Stimulated activated naive CD4-positive, alpha-beta T cell (primary cell): ENCODE results near the gene RPS15A.
"Not testable (repeated sequence)": the region's sequence is repeated elsewhere in the genome, so short reads cannot be mapped to it uniquely, and the experiment has no call there.

ENCODE experiments used
- DNase-seq, 6 experiments: peaks; one replicate each; lab custom pipeline; 2025; lab: John Stamatoyannopoulos, UW

Gene RPS15A

DNA sequence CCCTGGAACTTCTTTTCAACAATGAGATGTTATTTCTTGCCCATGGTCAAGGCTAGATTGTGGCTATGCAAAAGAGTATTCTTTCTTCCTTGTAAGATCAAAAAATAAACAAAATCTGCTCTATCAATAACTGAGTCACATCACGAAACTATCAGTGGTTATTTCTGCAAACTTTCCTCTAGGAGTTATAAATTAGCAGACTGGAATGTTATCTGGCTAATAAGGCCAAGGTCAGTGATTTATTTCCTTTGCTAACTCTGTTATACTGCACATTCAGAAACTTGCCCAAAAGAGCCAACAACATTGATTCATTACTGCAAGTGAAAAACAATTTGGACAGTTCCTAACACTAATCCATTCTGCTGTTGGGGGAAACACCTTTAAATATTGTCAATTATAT, 6.2 kb upstream of the RPS15A start:
- no peak for DNase-seq

DNA sequence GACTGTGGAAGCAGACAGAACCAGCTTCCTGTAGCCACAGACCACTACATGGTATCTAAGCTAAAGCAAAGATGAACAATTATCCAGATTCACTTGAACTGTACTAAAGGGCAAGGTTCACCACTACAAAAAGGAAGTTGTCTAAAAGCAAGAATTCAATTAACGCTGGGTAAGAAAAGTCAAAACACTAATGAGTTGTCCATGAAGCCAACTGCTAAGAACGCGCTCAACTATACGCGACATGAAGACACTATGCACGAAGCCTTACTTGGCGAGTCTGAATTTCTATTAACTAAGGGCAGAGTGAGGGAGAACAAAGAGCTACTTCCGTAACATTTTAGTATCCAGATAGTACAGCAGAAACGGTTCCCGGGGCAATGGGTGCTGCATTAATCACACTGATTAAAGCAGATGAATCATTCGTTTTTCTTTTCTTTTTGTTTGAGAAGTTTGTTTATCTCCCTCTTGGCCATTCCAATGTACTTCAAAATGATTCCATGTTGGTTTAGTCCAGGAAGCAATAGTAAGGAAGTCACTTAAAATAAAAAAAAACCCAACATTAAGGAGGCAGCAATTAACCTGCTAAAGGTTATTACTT, 2.8 kb upstream of the RPS15A start:
- DNase-seq = no peak

DNA sequence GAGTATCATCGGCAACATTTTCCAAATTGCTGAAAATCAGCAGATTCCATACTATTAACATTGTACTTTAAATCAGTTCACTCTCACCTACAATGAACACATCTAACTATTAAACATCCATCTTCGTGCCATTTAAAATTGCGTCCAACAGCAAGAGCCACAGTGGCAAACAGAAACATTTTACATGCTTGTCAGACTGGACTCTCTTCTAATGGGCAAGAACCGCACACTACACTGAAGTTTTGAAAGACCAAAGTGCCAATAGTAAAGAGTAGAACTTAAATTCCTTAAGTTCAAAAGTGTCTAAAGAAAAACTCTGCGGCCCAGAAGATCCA, 652 bp downstream of the RPS15A start:
- DNase-seq = peak in 1 of 6 experiments; percentile 17

DNA sequence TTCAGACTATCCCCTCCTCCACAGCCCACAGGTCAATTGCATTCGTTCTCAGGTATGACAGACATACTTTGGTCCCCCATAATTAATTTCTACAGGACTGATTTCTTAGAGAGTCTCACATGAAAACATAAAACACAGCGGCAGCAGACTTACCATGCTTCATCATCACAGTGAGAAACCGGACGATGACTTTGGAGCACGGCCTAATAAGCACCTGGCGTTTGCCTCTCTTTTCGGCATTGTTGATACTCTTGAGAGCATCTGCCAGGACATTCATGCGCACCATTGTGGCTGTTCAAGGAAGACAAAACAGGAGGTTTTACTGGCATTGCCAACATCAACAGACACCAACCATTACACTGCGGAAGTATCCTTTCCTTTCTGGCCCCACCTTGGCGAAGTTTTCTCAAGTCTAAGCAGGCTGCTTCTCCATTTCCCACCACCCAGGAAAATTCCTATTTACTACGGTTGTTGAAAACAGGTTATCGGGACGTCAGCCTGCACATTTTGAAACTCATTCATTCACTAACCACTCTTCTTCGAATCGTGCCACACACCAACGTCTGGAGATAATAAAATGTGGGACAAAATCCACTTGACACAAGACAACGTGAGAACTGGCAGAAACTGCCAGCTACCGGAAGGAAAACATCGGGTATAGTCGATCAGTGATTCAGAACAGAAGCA, 1.2 kb downstream of the RPS15A start:
- no peak for DNase-seq

DNA sequence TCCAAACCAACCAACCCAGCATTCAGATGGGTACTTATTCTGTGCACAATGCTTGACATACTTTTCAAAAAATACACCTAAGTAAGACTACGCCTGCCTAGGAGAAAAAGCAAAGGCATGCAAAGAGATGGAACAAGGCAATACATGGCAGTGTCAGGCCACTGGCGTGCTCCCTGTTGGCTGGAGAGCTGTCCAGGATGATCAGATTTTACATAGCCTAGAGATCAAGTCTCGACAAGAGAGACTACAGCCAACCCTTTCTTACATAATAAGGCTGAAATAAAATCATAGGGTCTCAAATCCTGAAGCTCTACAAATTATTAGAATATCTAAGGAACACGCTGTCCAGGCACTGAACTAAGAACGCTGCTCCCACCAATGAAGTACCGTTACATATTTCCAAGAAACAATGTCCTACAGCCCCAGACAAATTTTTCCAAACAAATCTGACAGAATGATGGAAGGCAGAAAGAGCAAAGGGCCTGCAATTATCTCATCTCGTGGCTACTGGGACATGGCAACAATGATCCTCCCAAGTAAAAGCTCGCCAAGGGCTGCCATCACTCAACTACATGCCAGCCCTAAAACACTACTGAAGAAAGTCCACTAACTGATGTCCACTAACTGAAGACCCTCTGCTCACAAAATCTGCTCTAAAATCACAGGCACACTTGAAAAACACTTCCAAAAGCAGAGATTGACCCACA, 5.1 kb downstream of the RPS15A start:
- DNase-seq = no peak

DNA sequence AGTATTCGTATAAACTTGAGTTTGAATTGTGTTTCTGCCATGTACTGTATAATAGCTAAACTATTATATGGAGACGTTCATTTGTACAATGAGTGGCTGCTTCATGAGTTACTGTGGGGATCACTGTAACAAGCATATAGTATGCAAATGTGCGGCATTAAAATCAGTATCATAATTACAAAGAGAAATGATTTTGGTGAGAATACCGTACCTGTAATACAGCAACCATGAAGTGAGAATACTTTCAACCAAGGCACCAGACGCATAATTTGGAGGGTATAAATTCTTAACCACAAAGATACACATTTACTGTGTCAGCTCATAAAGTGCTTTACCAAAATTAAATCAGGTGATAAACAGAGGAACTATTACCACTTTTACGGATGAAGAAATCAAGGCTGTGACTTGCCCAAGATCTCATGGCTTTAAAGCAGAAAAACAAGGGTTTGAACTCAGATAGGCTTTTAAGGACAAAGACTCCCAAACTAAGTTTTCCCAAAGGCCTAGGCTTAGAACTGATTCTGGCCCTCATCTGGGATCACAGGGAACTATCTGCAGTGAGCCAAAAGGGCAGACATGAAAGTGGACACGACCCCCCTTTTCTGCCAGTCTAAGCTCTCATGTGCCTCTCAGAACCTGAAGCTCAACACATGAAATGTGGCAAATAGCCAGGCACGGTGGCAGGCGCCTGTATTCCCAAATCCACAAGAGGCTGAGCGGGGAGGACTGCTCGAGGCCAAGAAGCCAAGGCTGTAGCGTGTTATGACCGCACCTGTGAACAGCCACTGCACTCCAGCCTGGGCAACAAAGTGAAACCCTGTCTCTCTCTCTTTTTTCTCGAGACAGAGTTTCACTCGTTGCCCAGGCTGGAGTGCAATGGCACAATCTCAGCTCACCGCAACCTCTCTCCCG, 6.4 kb downstream of the RPS15A start:
- no peak for DNase-seq

DNA sequence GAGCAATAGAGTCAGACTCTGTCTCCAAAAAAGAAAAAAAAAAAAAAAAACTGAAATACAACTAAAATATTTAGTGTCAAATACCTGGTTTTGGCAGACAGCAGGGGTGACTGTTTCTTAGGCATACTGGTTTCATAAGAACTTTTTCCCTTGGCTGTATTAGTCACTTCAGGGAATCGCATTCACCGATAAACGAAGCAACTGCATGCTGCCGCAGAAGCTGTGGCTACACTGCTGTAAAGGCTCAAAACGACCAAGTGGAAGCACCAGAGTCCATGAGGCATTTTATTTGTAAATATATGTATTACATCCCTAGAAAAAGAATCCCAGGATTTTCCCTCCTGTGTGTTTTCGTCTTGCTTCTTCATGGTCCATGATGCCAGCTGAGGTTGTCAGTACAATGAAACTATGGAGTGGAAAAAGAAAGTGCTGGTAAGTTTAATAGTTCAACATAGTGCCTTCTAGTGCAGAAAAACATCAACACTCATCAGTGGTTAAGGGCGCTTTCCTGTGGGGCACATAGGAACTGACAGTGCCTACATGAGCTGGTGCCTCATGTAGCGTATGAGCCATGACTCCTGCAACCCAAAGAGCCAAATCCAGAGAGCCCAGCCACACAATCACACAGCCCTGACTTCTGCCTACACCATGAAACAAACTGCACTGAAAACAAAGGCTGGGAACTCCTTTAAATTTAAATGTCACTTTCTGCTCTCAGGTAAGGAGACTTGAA, 7.3 kb downstream of the RPS15A start:
- no peak for DNase-seq

DNA sequence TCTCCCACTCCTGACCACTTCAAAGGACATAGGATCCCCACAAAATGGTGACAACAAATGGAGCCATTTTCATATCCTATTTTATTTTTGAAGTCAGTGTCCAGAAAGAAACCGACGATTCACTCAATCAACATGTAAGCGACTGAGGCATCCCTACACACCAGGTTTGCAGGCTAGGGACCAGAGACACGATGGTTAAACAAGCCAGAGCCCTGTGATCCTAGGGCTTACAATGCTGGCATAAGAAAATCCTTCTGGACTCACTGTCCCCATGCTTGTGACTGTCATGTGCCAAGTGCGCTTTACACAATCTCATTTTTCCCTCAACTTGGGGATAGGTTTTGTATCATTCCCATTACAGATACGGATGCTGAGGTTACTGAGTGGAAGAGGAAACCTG, 8.9 kb downstream of the RPS15A start:
- DNase-seq = not testable (repeated sequence)

DNA sequence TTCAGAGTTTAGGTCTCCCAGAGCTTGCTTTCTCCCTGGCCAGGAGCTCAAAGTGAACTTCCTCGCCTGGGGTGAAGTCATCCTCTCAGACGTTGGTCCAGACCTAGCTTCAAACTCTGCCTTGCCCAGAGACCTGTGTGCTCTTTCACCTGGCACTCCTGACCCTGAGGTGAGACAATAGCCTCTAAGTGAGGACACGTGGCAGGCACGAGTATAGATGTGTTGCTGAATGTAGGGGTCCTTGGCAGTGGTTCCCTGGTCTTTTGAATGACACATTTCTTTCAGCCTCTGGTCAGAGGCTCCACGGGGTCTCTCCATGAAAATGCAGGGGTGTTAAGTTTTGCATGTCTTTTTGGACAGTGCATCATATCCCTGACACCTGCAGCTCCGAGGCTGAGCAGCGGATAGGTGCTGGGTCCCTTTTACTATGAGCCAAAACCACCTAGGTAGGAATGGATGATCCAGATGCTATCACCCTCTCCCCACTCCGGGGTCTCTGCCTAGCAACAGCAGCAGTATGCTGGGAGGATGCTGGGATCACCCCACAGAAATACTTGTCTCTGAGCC, 9.6 kb downstream of the RPS15A start:
- not testable (repeated sequence) for DNase-seq

DNA sequence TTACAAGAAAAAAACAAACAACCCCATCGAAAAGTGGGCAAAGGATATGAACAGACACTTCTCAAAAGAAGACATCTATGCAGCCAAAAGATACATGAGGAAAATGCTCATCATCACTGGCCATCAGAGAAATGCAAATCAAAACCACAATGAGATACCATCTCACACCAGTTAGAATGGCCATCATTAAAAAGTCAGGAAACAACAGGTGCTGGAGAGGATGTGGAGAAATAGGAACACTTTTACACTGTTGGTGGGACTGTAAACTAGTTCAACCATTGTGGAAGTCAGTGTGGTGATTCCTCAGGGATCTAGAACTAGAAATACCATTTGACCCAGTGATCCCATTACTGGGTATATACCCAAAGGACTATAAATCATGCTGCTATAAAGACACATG, 12.5 kb downstream of the RPS15A start:
- not testable (repeated sequence) for DNase-seq

DNA sequence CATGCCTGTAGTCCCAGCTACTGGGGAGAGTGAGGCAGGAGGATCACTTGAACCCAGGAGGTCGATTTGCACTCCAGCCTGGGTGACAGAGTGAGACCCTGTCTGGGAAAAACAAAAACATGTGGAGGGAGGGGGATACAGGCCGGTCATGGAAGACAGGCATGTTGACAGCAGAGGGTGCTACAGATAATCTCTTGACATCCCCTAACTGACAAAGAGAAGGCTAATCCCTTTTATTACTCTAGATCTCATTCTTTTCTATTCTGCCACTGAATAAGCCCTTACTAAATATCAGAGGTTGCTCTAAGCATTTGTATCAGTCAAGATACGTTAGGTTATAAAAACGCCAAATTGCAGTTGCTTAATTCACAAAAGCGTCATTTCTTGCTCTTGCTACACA, 13.8 kb downstream of the RPS15A start:
- DNase-seq = not testable (repeated sequence)

DNA sequence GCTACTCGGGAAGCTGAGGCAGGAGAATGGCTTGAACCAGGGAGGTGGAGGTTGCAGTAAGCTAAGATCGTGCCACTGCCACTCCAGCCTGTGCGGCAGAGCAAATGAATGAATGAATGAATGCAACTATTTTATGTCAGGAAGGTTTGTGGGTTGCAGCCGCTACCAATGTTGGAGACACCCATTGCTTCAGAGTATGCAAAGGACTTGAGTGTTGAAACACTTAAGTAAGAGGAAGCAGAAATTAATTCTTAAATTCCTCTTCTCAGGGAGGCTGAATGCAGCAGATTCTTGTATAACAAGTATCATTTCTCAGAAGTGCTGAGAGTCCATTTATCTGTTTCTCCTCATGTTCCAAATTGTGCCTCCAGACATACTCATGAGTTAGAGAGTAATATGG, 15.5 kb downstream of the RPS15A start:
- DNase-seq = not testable (repeated sequence)

DNA sequence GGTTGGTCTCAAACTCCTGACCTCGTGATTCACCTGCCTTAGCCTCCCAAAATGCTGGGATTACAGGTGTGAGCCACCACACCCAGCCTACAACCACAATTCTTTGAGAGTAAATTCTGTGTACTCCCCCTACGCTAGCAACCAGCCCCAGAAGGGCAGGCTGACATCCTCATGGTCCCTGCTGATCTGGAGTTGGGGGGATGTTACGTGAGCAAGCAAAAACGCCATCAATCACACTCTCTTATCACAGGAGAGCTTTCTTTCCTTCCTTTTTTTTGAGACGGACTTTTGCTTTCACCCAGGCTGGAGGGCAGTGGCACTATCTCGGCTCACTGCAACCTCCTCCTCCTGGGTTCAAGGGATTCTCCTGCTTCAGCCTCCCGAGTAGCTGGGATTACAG, 18.0 kb downstream of the RPS15A start:
- not testable (repeated sequence) for DNase-seq

DNA sequence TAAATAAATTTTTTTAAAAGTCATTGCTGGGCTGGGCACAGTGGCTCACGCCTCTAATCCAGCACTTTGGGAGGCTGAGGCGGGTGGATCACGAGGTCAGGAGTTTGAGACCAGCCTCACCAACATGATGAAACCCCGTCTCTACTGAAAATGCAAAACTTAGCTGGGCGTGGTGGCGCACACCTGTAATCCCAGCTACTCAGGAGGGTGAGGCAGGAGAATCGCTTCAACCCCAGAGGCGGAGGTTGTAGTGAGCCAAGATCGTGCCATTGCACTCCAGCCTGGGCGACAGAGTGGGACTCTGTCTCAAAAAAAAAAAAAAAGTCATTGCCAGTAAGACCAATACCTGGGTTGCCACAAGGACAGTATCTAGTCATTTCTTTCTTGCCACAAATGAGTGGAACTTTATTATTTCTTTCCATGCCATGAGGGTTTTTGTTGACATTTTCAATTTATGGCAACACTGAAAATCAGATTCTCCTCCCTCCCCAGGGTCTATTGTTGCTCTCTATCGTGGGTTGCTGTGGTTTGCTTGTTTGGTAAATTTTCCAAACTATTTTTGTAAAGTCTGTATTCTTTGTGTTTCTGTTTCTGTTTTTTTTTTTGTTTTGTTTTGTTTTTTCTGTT, 19.7 kb downstream of the RPS15A start:
- DNase-seq = not testable (repeated sequence)

DNA sequence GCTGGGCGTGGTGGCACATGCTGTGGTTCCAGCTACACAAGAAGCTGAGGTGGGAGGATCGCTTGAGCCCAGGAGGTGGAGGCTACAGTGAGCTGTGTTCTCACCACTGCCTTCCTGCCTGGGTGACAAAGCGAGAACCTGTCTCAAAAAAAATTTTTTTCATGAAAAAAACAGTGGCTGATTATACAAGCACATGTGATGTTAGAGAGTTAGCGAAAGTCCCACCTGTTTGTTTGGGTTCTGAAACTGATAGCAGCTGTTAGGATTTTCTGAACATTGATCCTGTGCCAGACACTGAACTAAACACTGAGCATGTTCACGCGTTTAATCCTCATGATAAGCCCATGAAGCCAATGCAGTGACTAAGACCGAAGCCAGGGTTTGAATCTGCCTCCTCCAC, 22.9 kb downstream of the RPS15A start:
- DNase-seq = peak in 1 of 6 experiments; percentile 19

DNA sequence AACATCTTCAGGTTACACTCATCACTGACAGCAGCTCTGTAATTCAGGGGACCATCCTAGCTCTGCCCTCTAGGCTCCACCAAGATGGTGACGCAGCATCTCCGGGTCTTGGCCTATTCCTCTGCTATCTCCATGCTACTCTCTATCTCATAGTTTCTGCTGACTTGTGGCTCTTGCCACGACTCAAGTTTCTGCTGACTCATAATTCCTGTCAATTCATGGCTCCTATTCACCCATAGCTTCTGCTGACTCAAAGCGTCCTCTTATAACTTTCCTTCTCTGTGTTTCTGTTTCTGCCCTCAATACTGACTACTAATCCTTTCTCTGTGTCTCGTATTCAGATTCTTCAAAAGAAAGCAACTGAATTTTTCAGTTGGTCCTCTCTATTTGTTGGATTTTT, 27.4 kb downstream of the RPS15A start:
- not testable (repeated sequence) for DNase-seq

DNA sequence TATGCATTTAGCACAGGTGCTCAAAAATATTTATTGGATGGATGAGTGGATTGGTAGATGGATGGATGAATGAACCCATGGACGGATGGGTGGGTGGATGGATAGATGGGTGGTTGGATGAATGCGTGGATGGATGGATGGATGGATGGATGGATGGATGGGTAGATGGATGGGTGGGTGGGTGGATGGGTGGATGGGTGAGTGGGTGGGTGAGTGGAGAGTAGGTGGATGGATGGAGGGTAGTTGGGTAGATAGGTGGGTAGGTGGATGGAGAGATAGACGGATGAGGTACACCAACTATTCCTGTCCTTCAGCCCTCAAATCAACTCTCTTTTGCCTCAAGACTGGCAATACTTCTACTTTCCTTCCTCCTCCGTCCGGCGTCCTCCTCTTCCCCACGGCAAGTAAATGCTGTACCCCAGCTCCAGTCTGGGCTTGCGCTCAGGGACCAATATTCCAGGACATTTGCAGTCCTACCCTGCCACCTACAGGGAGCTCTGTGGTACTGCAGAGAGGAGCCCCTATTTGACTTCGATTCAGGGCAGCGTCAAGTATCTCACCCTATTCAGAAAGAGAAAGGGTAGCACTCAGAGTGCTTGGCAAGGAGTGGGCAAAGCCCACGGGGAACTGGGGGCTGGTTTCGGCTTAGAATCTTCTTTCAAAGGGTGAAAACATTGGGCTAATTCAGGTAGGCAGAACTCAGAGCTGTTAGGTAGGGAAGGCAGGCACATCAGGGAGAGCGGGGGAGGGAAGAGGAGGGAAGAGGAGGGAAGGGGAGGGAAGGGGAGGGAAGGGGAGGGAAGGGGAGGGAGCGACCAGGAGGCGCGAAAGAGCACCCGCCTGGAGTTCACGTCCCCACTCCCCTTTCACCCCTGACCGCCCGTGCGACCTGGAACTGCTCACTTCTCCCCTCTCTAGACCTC, 30.3 kb downstream of the RPS15A start:
- peak; percentile 6 to 66 (median 31) for DNase-seq

DNA sequence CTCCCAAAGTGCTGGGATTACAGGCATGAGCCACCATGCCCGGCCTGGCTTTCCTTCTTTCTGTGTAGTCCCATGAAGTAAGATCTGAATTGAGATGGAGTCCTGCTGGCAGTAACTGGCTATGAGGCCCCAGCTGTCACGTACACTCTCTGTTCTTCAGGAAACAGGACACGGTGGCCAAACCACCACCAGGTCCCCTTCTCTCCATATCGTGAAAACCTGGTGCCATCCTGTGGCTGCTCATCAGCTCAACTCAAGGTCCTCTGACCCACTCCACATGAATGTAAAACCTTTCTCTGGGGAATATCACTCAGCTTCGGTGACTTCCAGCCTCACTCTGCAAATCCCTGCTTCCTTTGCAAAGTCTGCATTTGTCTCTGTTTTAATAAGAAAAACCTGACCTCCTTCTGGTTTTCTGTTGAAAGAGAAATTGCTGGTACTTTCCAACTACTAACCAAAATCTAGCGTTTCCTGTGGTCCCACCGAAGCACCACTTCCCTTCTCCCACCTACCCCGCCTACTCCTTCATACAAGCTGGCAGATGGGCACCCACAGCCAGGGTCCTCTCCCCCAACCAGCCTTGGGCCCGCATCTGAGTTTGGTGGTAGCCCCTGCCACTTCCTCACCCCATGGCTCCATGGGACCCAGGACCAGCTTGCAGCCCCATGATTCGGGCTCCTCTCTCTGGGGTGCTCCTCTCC, 32.0 kb downstream of the RPS15A start:
- DNase-seq = not testable (repeated sequence)

DNA sequence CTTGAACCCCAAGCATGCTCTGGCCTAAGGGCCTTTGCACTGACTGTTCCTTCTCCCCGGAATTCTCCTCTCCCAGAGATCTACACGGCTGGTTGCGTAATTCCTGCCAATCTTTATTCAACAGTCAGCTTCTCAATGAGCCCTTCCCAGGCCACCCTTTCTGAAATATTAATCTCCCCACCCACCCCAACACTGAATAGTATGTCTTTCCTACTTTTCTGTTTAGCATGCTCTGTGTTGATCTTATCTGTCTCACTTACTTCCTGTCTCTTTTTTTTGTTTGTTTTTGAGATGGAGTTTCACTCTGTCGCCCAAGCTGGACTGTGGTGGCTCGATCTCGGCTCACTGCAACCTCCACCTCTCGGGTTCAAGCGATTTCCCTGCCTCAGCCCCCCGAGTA, 33.5 kb downstream of the RPS15A start:
- not testable (repeated sequence) for DNase-seq
